ENCODE data around the gene LILRA6. TPM values are rescaled to one million over a fixed set of nuclear protein-coding genes. Genes with fewer than 3 reads are reported as not detected.

Gene LILRA6
- total RNA-seq, 1 donor from 2014 or later = 1.5 TPM

- TF ChIP-seq POLR2AphosphoS5 (IDR thresholded peaks at IDR 0.05; ENCODE audit: insufficient read depth in 1 of 2, low read depth in 1 of 2) = no peak
- TF ChIP-seq POLR2A (IDR thresholded peaks at IDR 0.05) = no peak
- no peak for TF ChIP-seq CTCF (IDR thresholded peaks at IDR 0.05)
- H3K27ac ChIP-seq = no peak overlapping the region
These were observed 31.4 kb downstream of the LILRA6 start for GRCh38 chr19:54211235-54211634.

GRCh38 chr19:54209811-54210494 lies 32.6 kb downstream of the LILRA6 start:
- intact Hi-C loops (cut with DNase I) = no loop called here
- DNase-seq (ENCODE audit: extremely low spot score in 2 of 2) = no peak
- peaks cover 45% of the 10 kb centered on the region for H3K4me1 ChIP-seq

More at GRCh38 chr19:54211235-54211634, 31.4 kb downstream of the LILRA6 start:
- Histone ChIP-seq H3K4me1 (peaks cover 35% of the 10 kb centered on the region), H3K36me3 (peaks cover 0 to 21% of the 10 kb centered on the region in 2 donors), H3K9me3 (no peaks in the 10 kb centered on the region), H3K27me3 (no peaks in the 10 kb centered on the region), H3K4me3 (no peak overlapping the region)
- intact Hi-C loops (cut with DNase I) = no loop called here
- DNase-seq (ENCODE audit: extremely low spot score in 2 of 2) = no peak

GRCh38 chr19:54209058-54209810 lies 33.4 kb downstream of the LILRA6 start:
- DNase-seq (ENCODE audit: extremely low spot score in 2 of 2) = no peak
- Histone ChIP-seq H3K4me1 (peaks cover 53% of the 10 kb centered on the region), H3K9me3 (no peaks in the 10 kb centered on the region), H3K27ac (peak overlapping the region; percentile 81), H3K4me3 (no peak overlapping the region), H3K36me3 (peaks cover 0 to 41% of the 10 kb centered on the region in 2 donors), H3K27me3 (no peaks in the 10 kb centered on the region)
- intact Hi-C loops (cut with DNase I) = no loop called here
- TF ChIP-seq POLR2AphosphoS5 (IDR thresholded peaks at IDR 0.05; ENCODE audit: insufficient read depth in 1 of 2, low read depth in 1 of 2) = peak in 1 of 2 donors; percentile 29
- TF ChIP-seq CTCF (IDR thresholded peaks at IDR 0.05) = no peak

More at GRCh38 chr19:54209811-54210494, 32.6 kb downstream of the LILRA6 start:
- Histone ChIP-seq H3K27ac (peak overlapping the region; percentile 81), H3K36me3 (peaks cover 0 to 34% of the 10 kb centered on the region in 2 donors), H3K9me3 (no peaks in the 10 kb centered on the region), H3K27me3 (no peaks in the 10 kb centered on the region), H3K4me3 (no peak overlapping the region)
- TF ChIP-seq POLR2AphosphoS5 (IDR thresholded peaks at IDR 0.05; ENCODE audit: insufficient read depth in 1 of 2, low read depth in 1 of 2) = peak in 1 of 2 donors; percentile 29
- TF ChIP-seq CTCF (IDR thresholded peaks at IDR 0.05) = no peak

GRCh38 chr19:54208784-54209057 lies 33.9 kb downstream of the LILRA6 start:
- Histone ChIP-seq H3K27me3 (no peaks in the 10 kb centered on the region), H3K27ac (peak overlapping the region; percentile 81), H3K4me1 (peaks cover 58% of the 10 kb centered on the region), H3K36me3 (peaks cover 0 to 47% of the 10 kb centered on the region in 2 donors), H3K9me3 (no peaks in the 10 kb centered on the region), H3K4me3 (no peak overlapping the region)
- intact Hi-C loops (cut with DNase I) = no loop called here
- TF ChIP-seq POLR2A (IDR thresholded peaks at IDR 0.05) (no peak), CTCF (IDR thresholded peaks at IDR 0.05) (no peak), POLR2AphosphoS5 (IDR thresholded peaks at IDR 0.05; ENCODE audit: insufficient read depth in 1 of 2, low read depth in 1 of 2) (no peak)
- no peak for DNase-seq (ENCODE audit: extremely low spot score in 2 of 2)

Measured in vagina (tissue), 2 donors.